GM21447 (cell line): ENCODE results near the gene BNIP5.

ENCODE experiments used
- ATAC-seq: cut with Tn5 transposase; IDR thresholded peaks from one replicate; pipeline ENCODE4 v1.9.1; 2021; ENCODE audit not compliant: unreplicated experiment

The BNIP5 gene

GRCh38 chr6:36336779-36337241 is at the start of gene BNIP5:
TSS of gene BNIP5 (minus strand) at chr6:36336888. CDS start at chr6:36330690, 6,198 bp downstream.
- no peak for ATAC-seq

- no peak for ATAC-seq
Observed at GRCh38 chr6:36384095-36384494, 47.4 kb upstream of the BNIP5 start.

- no peak for ATAC-seq
Observed at GRCh38 chr6:36383606-36384005, 46.9 kb upstream of the BNIP5 start.

GRCh38 chr6:36382976-36383375 is 46.3 kb upstream of the BNIP5 start:
- ATAC-seq, result no peak

GRCh38 chr6:36381502-36382389 is 45.1 kb upstream of the BNIP5 start:
- ATAC-seq, result no peak

- ATAC-seq, result no peak
Observed at GRCh38 chr6:36380166-36380565, 43.5 kb upstream of the BNIP5 start.

GRCh38 chr6:36378936-36379335 is 42.2 kb upstream of the BNIP5 start:
- no peak for ATAC-seq

GRCh38 chr6:36378243-36378920 is 41.7 kb upstream of the BNIP5 start:
- no peak for ATAC-seq

- ATAC-seq, result no peak
Observed at GRCh38 chr6:36377594-36377993, 40.9 kb upstream of the BNIP5 start.

- ATAC-seq, result no peak
Observed at GRCh38 chr6:36376742-36377141, 40.1 kb upstream of the BNIP5 start.

GRCh38 chr6:36376183-36376582 is 39.5 kb upstream of the BNIP5 start:
- ATAC-seq, result no peak

- ATAC-seq, result no peak
Observed at GRCh38 chr6:36375644-36376155, 39.0 kb upstream of the BNIP5 start.

GRCh38 chr6:36374972-36375371 is 38.3 kb upstream of the BNIP5 start:
- ATAC-seq, result no peak

- no peak for ATAC-seq
Observed at GRCh38 chr6:36374194-36374593, 37.5 kb upstream of the BNIP5 start.

GRCh38 chr6:36373368-36374019 is 36.8 kb upstream of the BNIP5 start:
- no peak for ATAC-seq

- no peak for ATAC-seq
Observed at GRCh38 chr6:36372088-36372487, 35.4 kb upstream of the BNIP5 start.

- no peak for ATAC-seq
Observed at GRCh38 chr6:36371211-36371610, 34.5 kb upstream of the BNIP5 start.

- no peak for ATAC-seq
Observed at GRCh38 chr6:36370638-36371037, 34.0 kb upstream of the BNIP5 start.

GRCh38 chr6:36368921-36369865 is 32.5 kb upstream of the BNIP5 start:
- ATAC-seq, result no peak

- no peak for ATAC-seq
Observed at GRCh38 chr6:36368421-36368820, 31.7 kb upstream of the BNIP5 start.
